Left kidney (tissue), 2 donors: ENCODE measurements around the gene LRRC53. TPM values are rescaled to one million over a fixed set of nuclear protein-coding genes. Genes with fewer than 3 reads are reported as not detected.

ENCODE experiments used
- DNase-seq: peaks from one replicate; pipeline ENCODE4 v3.0.0-alpha.2; 2013
- polyA plus RNA-seq: library from polyadenylated mRNA; unstranded; fragments of 120-200 nt; gene quantifications from one replicate; pipeline ENCODE4 v1.2.1, GENCODE V29; 2013; ENCODE audit not compliant: insufficient read length

The LRRC53 gene
- polyA plus RNA-seq, 1 donor = not detected

- no peak for DNase-seq
Measured at GRCh38 chr1:74502858-74503257, 9.6 kb downstream of the LRRC53 start.

GRCh38 chr1:74502432-74502831 lies 10.0 kb downstream of the LRRC53 start:
- DNase-seq = peak; percentile 75

GRCh38 chr1:74498901-74499300 lies 13.5 kb downstream of the LRRC53 start:
- DNase-seq = no peak

GRCh38 chr1:74496669-74497068 lies 15.7 kb downstream of the LRRC53 start:
- DNase-seq = no peak

GRCh38 chr1:74486036-74486435 lies 26.4 kb downstream of the LRRC53 start:
- no peak for DNase-seq

GRCh38 chr1:74485622-74486021 lies 26.8 kb downstream of the LRRC53 start:
- DNase-seq = no peak

- no peak for DNase-seq
Measured at GRCh38 chr1:74481607-74482006, 30.8 kb downstream of the LRRC53 start.

GRCh38 chr1:74480068-74480467 lies 32.3 kb downstream of the LRRC53 start:
- no peak for DNase-seq

GRCh38 chr1:74478979-74479378 lies 33.4 kb downstream of the LRRC53 start:
- no peak for DNase-seq

- no peak for DNase-seq
Measured at GRCh38 chr1:74474585-74474984, 37.8 kb downstream of the LRRC53 start.

GRCh38 chr1:74471470-74471869 lies 40.9 kb downstream of the LRRC53 start:
- DNase-seq = no peak

GRCh38 chr1:74470936-74471335 lies 41.5 kb downstream of the LRRC53 start:
- no peak for DNase-seq

GRCh38 chr1:74470251-74470650 lies 42.2 kb downstream of the LRRC53 start:
- DNase-seq = no peak

GRCh38 chr1:74468982-74469603 lies 43.3 kb downstream of the LRRC53 start:
- peak; percentile 63 for DNase-seq

GRCh38 chr1:74467786-74468377 lies 44.5 kb downstream of the LRRC53 start:
- DNase-seq = no peak

GRCh38 chr1:74465193-74465681 lies 47.2 kb downstream of the LRRC53 start:
- DNase-seq = no peak

- DNase-seq = no peak
Measured at GRCh38 chr1:74464037-74464436, 48.4 kb downstream of the LRRC53 start.

- no peak for DNase-seq
Measured at GRCh38 chr1:74463333-74463988, 49.0 kb downstream of the LRRC53 start.

GRCh38 chr1:74457253-74457652 lies 55.2 kb downstream of the LRRC53 start:
- DNase-seq = no peak

GRCh38 chr1:74455390-74455789 lies 57.0 kb downstream of the LRRC53 start:
- no peak for DNase-seq

- no peak for DNase-seq
Measured at GRCh38 chr1:74453277-74453676, 59.1 kb downstream of the LRRC53 start.

- no peak for DNase-seq
Measured at GRCh38 chr1:74452035-74452434, 60.4 kb downstream of the LRRC53 start.

GRCh38 chr1:74437035-74437434 lies 75.4 kb downstream of the LRRC53 start:
- no peak for DNase-seq

- DNase-seq = no peak
Measured at GRCh38 chr1:74436078-74436477, 76.3 kb downstream of the LRRC53 start.
